Osteoblast (primary cell): ENCODE data around the gene CRYBB2. TPM values are rescaled to one million over a fixed set of nuclear protein-coding genes. Genes with fewer than 3 reads are reported as not detected.
"Not testable (repeated sequence)": the region's sequence is repeated elsewhere in the genome, so short reads cannot be mapped to it uniquely, and the experiment has no call there.

ENCODE experiments used
- DNase-seq: peaks from one replicate; pipeline ENCODE4 v3.0.0; 2011; ENCODE audit warnings: low spot score, mixed read lengths; ENCODE audit not compliant: insufficient read length; ENCODE audit errors: missing footprints
- H2AFZ ChIP-seq: 2 replicates; pipeline ENCODE4 v1.6.0; 2011; ENCODE audit warnings: mild to moderate bottlenecking, low read length
- H3K27ac ChIP-seq: 2 replicates; pipeline ENCODE4 v1.5.1; 2011; ENCODE audit warnings: mild to moderate bottlenecking, low read depth, low read length, moderate library complexity
- H3K27me3 ChIP-seq: 2 replicates; pipeline ENCODE4 v1.6.0; 2012; ENCODE audit warnings: mild to moderate bottlenecking, control low read depth, inconsistent platforms, low read length, moderate library complexity; ENCODE audit not compliant: insufficient read depth
- H3K36me3 ChIP-seq: 2 replicates; pipeline ENCODE4 v1.5.1; 2011; ENCODE audit warnings: mild to moderate bottlenecking, low read length, control low read depth, moderate library complexity; ENCODE audit not compliant: insufficient read depth
- H3K4me1 ChIP-seq: 2 replicates; pipeline ENCODE4 v1.5.1; 2011; ENCODE audit warnings: mild to moderate bottlenecking, low read length, control low read depth, moderate library complexity; ENCODE audit not compliant: insufficient read depth
- H3K4me2 ChIP-seq: 2 replicates; pipeline ENCODE4 v1.6.0; 2011; ENCODE audit warnings: mild to moderate bottlenecking, low read length; ENCODE audit not compliant: insufficient read depth
- H3K4me3 ChIP-seq: fragments of 200-600 bp; sonication (generic); 3 replicates; pipeline ENCODE4 v1.5.1; 2012; ENCODE audit warnings: mild to moderate bottlenecking, low read length, inconsistent platforms; ENCODE audit not compliant: insufficient read depth
- H3K79me2 ChIP-seq: 2 replicates; pipeline ENCODE4 v1.6.0; 2012; ENCODE audit warnings: mild to moderate bottlenecking, low read length, control low read depth, inconsistent platforms; ENCODE audit not compliant: insufficient read depth
- H3K9me3 ChIP-seq: 2 replicates; pipeline ENCODE4 v1.5.1; 2011; ENCODE audit warnings: low read depth, low read length, control low read depth
- H4K20me1 ChIP-seq: 2 replicates; pipeline ENCODE4 v1.6.0; 2012; ENCODE audit warnings: mild to moderate bottlenecking, low read length, control low read depth; ENCODE audit not compliant: insufficient read depth
- total RNA-seq: library from RNA; depleted of rRNA; stranded (reverse); fragments of >200 nt; gene quantifications from 2 replicates; pipeline ENCODE4 v1.2.3, GENCODE V29; 2012
- TF ChIP-seq, protein P1 (sequence below): IDR thresholded peaks from 2 replicates; pipeline ENCODE4 v1.5.1; 2011; ENCODE audit warnings: mild to moderate bottlenecking, low read depth, low read length, moderate library complexity; ENCODE audit errors: extremely low read depth

CRYBB2 gene
- total RNA-seq, 1 donor: not detected

DNA sequence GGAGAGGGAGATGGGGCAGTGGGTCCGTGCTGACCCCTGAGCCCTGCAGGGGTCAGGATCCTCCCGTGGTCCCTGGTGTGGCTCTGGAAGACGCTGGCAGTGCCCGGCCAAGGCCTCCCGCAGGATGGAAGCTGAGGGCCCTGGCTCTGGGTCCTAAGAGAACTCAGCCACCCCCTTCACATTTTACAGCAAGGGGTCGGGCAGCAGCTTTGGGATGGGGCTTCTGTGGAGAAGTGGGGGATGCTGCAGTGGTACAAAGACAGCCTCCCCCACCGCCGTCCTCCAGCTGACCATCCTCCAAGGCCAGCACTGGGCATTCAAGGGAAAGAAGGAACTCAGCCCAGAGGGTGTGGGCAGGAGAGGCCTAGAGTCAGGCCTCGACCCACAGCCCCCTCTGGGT is 41.5 kb upstream of the CRYBB2 start:
- H3K27me3 ChIP-seq: no peaks in the 10 kb centered on the region
- no peak overlapping the region for H2AFZ ChIP-seq
- no peak for DNase-seq
- TF ChIP-seq, protein P1, sequence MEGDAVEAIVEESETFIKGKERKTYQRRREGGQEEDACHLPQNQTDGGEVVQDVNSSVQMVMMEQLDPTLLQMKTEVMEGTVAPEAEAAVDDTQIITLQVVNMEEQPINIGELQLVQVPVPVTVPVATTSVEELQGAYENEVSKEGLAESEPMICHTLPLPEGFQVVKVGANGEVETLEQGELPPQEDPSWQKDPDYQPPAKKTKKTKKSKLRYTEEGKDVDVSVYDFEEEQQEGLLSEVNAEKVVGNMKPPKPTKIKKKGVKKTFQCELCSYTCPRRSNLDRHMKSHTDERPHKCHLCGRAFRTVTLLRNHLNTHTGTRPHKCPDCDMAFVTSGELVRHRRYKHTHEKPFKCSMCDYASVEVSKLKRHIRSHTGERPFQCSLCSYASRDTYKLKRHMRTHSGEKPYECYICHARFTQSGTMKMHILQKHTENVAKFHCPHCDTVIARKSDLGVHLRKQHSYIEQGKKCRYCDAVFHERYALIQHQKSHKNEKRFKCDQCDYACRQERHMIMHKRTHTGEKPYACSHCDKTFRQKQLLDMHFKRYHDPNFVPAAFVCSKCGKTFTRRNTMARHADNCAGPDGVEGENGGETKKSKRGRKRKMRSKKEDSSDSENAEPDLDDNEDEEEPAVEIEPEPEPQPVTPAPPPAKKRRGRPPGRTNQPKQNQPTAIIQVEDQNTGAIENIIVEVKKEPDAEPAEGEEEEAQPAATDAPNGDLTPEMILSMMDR: no peak
- H3K79me2 ChIP-seq: no peaks in the 10 kb centered on the region
- no peaks in the 10 kb centered on the region for H4K20me1 ChIP-seq
- H3K36me3 ChIP-seq: peaks cover 5% of the 10 kb centered on the region
- H3K9me3 ChIP-seq: peaks cover 4% of the 10 kb centered on the region
- H3K27ac ChIP-seq: no peak overlapping the region
- no peak overlapping the region for H3K4me2 ChIP-seq
- no peak overlapping the region for H3K4me3 ChIP-seq
- peaks cover 7% of the 10 kb centered on the region for H3K4me1 ChIP-seq

DNA sequence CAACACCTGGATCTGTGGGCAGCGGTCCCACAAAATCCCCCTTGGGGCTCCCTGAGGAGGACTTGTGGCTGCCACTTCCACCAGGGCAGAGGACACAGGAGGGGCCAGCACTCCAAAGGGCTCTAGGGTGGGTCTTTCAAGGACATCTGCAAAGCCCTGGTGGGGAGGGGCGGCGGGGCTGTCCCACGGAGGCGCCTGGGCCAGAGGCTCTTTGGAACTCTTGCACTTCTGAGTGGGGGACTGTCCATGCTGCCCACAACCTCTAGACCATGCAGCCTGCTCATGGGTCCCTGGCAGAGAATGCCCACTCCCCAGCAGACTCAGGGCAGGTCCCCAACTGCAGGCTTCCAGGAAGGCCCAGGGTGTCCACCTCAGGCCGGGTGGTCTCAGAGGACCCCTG is 41.1 kb upstream of the CRYBB2 start:
- H4K20me1 ChIP-seq, H3K27me3 ChIP-seq, DNase-seq, H3K4me3 ChIP-seq, H2AFZ ChIP-seq, H3K36me3 ChIP-seq, H3K4me1 ChIP-seq, H3K79me2 ChIP-seq, H3K4me2 ChIP-seq, H3K27ac ChIP-seq, H3K9me3 ChIP-seq: not testable (repeated sequence)

GRCh38 chr22:25178869-25179631 is 40.4 kb upstream of the CRYBB2 start:
- H4K20me1 ChIP-seq, H3K36me3 ChIP-seq, H3K79me2 ChIP-seq, H3K4me3 ChIP-seq, H2AFZ ChIP-seq, H3K4me2 ChIP-seq, DNase-seq, H3K9me3 ChIP-seq, H3K27me3 ChIP-seq, H3K27ac ChIP-seq, H3K4me1 ChIP-seq: not testable (repeated sequence)

DNA sequence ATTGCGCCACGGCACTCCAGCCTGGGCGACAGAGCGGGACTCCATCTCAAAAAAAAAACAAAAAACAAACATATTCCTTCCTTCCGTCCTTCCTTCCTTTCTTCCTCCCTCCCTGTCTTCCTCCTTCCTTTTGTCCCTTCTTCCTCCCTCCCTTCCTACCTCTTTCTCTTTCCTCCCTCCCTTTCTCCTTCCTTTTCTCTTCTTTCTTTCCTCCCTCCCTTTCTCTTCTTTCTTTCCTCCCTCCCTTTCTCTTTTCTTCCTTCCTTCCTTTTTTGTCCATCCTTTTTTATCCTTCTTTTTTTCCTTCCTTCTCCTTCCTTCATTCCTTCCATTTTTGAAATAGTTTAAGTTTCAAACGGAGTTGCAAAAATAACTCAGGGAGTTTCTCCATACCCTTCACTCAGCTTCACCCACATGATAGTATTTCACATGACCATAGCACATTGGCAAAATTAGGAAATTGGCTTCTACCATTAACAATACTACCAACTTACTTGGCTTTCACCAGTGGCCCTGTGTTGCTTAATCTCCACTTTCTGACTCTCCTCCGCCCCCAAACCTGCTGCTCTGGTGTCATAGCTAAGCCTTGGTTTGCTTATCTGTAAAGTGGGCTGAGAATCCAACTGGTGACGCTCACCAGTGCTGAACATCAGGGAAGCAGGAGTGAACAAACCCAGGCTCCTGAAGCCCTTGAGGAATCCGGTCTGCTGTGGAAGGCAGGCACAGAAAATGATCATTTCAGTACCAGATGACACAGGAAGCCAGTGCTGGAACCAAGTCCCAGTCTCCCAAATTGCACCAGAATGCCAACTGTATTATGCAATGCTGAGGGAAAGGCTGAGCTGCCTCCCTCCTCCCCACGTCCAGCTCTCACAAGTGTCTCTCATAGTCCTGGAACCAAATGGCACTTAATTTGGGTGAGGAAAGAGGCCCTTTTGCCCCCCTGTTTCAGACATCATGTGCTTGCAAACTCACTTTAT is 37.0 kb upstream of the CRYBB2 start:
- Histone ChIP-seq H3K4me1 (no peaks in the 10 kb centered on the region), H3K79me2 (no peaks in the 10 kb centered on the region), H3K4me3 (no peak overlapping the region), H3K4me2 (no peak overlapping the region), H3K36me3 (peaks cover 8% of the 10 kb centered on the region), H3K27me3 (no peaks in the 10 kb centered on the region), H3K9me3 (peaks cover 4% of the 10 kb centered on the region), H2AFZ (no peak overlapping the region), H4K20me1 (no peaks in the 10 kb centered on the region), H3K27ac (no peak overlapping the region)
- TF ChIP-seq, protein P1: no peak
- DNase-seq: no peak
